DOHH2 (cell line): Measurements from ENCODE around the gene ING4.

Experiments
- H3F3A ChIP-seq: fragments of 200-600 bp; sonication (generic), shearing (Covaris generic); 2 replicates; pipeline ENCODE4 v1.6.0; 2016; ENCODE audit warnings: antibody characterized with exemption, mild to moderate bottlenecking; ENCODE audit not compliant: control insufficient read depth, insufficient read depth
- H3K27ac ChIP-seq: fragments of 200-600 bp; sonication (generic); 2 replicates; pipeline ENCODE4 v1.5.1; 2014; ENCODE audit warnings: low read depth, mild to moderate bottlenecking, low read length, moderate library complexity
- H3K27me3 ChIP-seq: fragments of 200-600 bp; sonication (generic); 2 replicates; pipeline ENCODE4 v1.6.1; 2014; ENCODE audit warnings: mild to moderate bottlenecking, low read length, mixed read lengths; ENCODE audit not compliant: control insufficient read depth
- H3K36me3 ChIP-seq: fragments of 200-600 bp; sonication (generic); 2 replicates; pipeline ENCODE4 v1.6.1; 2014; ENCODE audit warnings: mild to moderate bottlenecking, low read length, moderate library complexity, mixed read lengths; ENCODE audit not compliant: control insufficient read depth
- H3K4me1 ChIP-seq: fragments of 200-600 bp; sonication (generic); 2 replicates; pipeline ENCODE4 v1.6.1; 2014; ENCODE audit warnings: mild to moderate bottlenecking, low read length, mixed read lengths; ENCODE audit not compliant: control insufficient read depth
- H3K4me2 ChIP-seq: fragments of 200-600 bp; sonication (generic); 2 replicates; pipeline ENCODE4 v1.6.0; 2014; ENCODE audit warnings: mild to moderate bottlenecking, low read length, moderate library complexity
- H3K4me3 ChIP-seq: fragments of 200-600 bp; sonication (generic); 2 replicates; pipeline ENCODE4 v1.5.1; 2014; ENCODE audit warnings: mild to moderate bottlenecking, low read length, mixed read lengths
- H3K79me2 ChIP-seq: fragments of 200-600 bp; sonication (generic); 2 replicates; pipeline ENCODE4 v1.6.1; 2014; ENCODE audit warnings: mild to moderate bottlenecking, low read length, mixed read lengths; ENCODE audit not compliant: control insufficient read depth
- H3K9me2 ChIP-seq: fragments of 200-600 bp; sonication (generic); replicated peaks from 2 replicates; pipeline ENCODE4 v1.6.1; 2014; ENCODE audit warnings: mild to moderate bottlenecking, low read length, mixed read lengths; ENCODE audit not compliant: control insufficient read depth
- H3K9me3 ChIP-seq: fragments of 200-600 bp; sonication (generic); 2 replicates; pipeline ENCODE4 v1.6.1; 2014; ENCODE audit warnings: antibody characterized with exemption, low read length, mixed read lengths; ENCODE audit not compliant: control insufficient read depth, insufficient read depth
- H4K20me1 ChIP-seq: fragments of 200-600 bp; sonication (generic); 2 replicates; pipeline ENCODE4 v1.6.0; 2014; ENCODE audit warnings: low read depth, mild to moderate bottlenecking, antibody characterized with exemption, low read length, moderate library complexity; ENCODE audit not compliant: control insufficient read depth, insufficient read depth
- CTCF ChIP-seq: fragments of 200-600 bp; sonication (generic); IDR thresholded peaks from one replicate; pipeline ENCODE4 v1.5.1; 2014; ENCODE audit warnings: antibody characterized with exemption, mild to moderate bottlenecking, low read depth, low read length; ENCODE audit not compliant: poor library complexity, severe bottlenecking
- EZH2phosphoT487 ChIP-seq: fragments of 200-600 bp; sonication (generic); IDR thresholded peaks from 2 replicates; pipeline ENCODE4 v1.6.1; 2017; ENCODE audit warnings: borderline replicate concordance, mild to moderate bottlenecking, antibody characterized with exemption, low read length, moderate library complexity, mixed read lengths

ING4 gene

GRCh38 chr12:6688999-6689882, 26.3 kb upstream of the ING4 start, which contains the start of gene ZNF384:
ZNF384 (minus strand) TSS chr12:6689375; CDS start chr12:6679520, 9,855 bp downstream.
- Histone ChIP-seq H3K79me2 (peaks cover 73% of the 10 kb centered on the region), H4K20me1 (peaks cover 2% of the 10 kb centered on the region), H3K27ac (peak within 1 kb of the TSS; percentile 84), H3K36me3 (peaks cover 52% of the 10 kb centered on the region), H3K9me3 (no peaks in the 10 kb centered on the region), H3K9me2 (no peaks in the 10 kb centered on the region), H3K4me1 (peaks cover 58% of the 10 kb centered on the region), H3K27me3 (no peaks in the 10 kb centered on the region), H3K4me2 (peak within 1 kb of the TSS; percentile 81), H3F3A (peaks cover 11% of the 10 kb centered on the region), H3K4me3 (peak within 1 kb of the TSS; percentile 87)
- TF ChIP-seq EZH2phosphoT487, result no peak
- no peak for TF ChIP-seq CTCF

- Histone ChIP-seq H3K9me3 (no peaks in the 10 kb centered on the region), H4K20me1 (peaks cover 7% of the 10 kb centered on the region), H3K36me3 (peaks cover 57% of the 10 kb centered on the region), H3F3A (peaks cover 11% of the 10 kb centered on the region), H3K9me2 (no peaks in the 10 kb centered on the region), H3K27ac (peak overlapping the region; percentile 84), H3K79me2 (peaks cover 80% of the 10 kb centered on the region), H3K4me3 (peak overlapping the region; percentile 87), H3K27me3 (no peaks in the 10 kb centered on the region), H3K4me1 (peaks cover 62% of the 10 kb centered on the region), H3K4me2 (peak overlapping the region; percentile 74)
- TF ChIP-seq EZH2phosphoT487, result no peak
- no peak for TF ChIP-seq CTCF
Measured at GRCh38 chr12:6688543-6688998, 25.7 kb upstream of the ING4 start.

GRCh38 chr12:6685814-6686213, 22.9 kb upstream of the ING4 start:
- Histone ChIP-seq H3K9me2 (no peaks in the 10 kb centered on the region), H3K4me3 (no peak overlapping the region), H3K27me3 (no peaks in the 10 kb centered on the region), H3K4me2 (peak overlapping the region; percentile 74), H3K9me3 (no peaks in the 10 kb centered on the region), H4K20me1 (peaks cover 7% of the 10 kb centered on the region), H3K4me1 (peaks cover 53% of the 10 kb centered on the region), H3K36me3 (peaks cover 65% of the 10 kb centered on the region), H3F3A (peaks cover 11% of the 10 kb centered on the region), H3K27ac (no peak overlapping the region), H3K79me2 (peaks cover 96% of the 10 kb centered on the region)
- TF ChIP-seq EZH2phosphoT487 (no peak), CTCF (no peak)
